LNCaP clone FGC (cell line): ENCODE data around the gene SLC12A5.
"Not testable (repeated sequence)": the region's sequence is repeated elsewhere in the genome, so short reads cannot be mapped to it uniquely, and the experiment has no call there.

Experiments
- DNase-seq: peaks from one replicate; pipeline ENCODE4 v3.0.0-alpha.2; 2011; ENCODE audit warnings: low read depth
- H3K4me3 ChIP-seq: 2 replicates; pipeline ENCODE4 v1.5.1; 2011; ENCODE audit warnings: mild to moderate bottlenecking, low read depth, low read length, control low read depth
- TF ChIP-seq, protein P1 (sequence below): IDR thresholded peaks from 2 replicates; pipeline ENCODE4 v1.5.1; 2012; ENCODE audit warnings: mild to moderate bottlenecking; ENCODE audit not compliant: control insufficient read depth, insufficient read depth; ENCODE audit errors: extremely low read depth

SLC12A5 gene

DNA sequence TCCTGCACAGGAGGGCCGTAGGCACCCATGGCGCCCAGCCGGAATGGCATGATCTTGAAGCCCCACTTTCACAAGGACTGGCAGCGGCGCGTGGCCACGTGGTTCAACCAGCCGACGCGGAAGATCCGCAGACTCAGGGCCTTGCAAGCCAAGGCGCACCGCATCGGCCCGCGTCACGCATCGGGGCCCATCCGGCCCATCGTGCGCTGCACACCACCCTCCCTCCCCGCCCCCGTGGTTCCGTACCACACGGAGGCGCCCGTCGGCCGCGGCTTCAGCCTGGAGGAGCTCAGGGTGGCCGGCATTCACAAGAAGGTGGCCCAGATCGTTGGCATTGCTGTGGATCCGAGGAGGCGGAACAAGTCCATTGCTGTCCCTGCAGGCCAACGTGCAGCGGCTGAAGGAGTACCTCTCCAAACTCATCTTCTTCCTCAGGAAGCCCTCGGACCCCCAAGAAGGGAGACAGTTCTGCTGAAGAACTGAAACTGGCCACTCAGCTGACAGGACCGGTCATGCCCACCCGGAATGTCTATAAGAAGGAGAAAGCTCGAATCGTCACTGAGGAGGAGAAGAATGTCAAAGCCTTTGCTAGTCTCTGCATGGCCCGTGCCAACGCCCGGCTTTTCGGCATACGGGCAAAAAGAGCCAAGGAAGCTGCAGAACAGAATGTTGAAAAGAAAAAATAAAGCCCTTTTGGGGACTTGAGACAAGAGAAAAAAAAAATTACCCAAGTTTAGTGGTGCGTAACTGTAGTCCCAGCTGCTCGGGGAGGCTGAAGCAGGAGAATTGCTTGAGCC, 70.7 kb downstream of the SLC12A5 start:
- TF ChIP-seq, protein P1, sequence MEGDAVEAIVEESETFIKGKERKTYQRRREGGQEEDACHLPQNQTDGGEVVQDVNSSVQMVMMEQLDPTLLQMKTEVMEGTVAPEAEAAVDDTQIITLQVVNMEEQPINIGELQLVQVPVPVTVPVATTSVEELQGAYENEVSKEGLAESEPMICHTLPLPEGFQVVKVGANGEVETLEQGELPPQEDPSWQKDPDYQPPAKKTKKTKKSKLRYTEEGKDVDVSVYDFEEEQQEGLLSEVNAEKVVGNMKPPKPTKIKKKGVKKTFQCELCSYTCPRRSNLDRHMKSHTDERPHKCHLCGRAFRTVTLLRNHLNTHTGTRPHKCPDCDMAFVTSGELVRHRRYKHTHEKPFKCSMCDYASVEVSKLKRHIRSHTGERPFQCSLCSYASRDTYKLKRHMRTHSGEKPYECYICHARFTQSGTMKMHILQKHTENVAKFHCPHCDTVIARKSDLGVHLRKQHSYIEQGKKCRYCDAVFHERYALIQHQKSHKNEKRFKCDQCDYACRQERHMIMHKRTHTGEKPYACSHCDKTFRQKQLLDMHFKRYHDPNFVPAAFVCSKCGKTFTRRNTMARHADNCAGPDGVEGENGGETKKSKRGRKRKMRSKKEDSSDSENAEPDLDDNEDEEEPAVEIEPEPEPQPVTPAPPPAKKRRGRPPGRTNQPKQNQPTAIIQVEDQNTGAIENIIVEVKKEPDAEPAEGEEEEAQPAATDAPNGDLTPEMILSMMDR, result no peak
- DNase-seq, result no peak
- H3K4me3 ChIP-seq, result no peak overlapping the region

DNA sequence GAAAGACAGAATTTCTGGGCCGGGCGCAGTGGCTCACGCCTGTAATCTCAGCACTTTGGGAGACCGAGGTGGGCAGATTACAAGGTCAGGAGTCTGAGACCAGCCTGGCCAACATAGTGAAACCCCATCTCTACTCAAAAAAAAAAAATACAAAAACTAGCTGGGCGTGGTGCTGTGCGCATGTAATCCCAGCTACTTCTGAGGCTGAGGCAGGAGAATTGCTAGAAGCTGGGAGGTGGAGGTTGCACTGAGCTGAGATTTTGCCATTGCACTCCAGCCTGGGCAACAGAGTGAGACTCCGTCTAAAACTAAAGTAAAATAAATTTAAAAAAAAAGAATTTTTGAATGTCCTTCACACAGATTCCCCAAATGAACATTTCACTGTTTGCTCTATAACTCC, 71.4 kb downstream of the SLC12A5 start:
- not testable (repeated sequence) for H3K4me3 ChIP-seq, DNase-seq

DNA sequence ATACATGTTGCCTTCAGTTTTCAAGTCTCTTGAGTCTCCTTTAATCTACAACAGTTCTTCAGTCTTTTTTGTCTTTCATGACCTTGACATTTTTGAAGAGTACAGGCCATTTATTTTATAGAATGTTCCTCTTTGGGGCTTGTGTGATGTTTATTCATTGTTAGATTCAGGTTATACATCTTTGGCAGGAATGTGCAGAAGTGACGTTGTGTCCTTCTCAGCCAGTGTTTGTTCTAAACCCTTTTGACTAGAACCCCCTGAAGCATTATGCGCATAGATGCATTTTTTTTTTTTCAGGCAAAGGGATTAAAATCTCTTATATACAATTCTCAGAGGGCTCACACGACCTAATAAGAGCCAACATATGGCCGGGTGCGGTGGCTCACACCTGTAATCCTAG, 72.0 kb downstream of the SLC12A5 start:
- no peak for DNase-seq
- TF ChIP-seq, protein P1, result no peak
- H3K4me3 ChIP-seq, result no peak overlapping the region

DNA sequence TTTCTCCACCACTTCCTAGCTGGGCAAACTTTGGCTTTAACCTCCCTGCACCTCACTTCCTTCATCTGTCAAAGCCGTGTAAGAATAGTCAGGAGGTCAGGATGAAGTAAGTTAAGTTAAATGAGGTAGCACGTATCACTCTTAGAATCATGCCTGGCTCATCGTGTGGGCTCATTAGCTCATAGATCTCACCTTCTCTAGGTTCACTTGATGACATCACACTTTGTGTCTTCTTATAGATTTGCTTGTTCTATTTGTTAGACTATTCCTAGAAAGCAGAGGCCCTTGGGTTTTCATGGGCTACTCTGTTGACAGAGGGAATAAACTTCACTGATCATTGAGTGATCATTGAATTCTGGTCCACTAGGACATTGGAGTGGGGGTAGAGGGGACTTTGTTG, 72.9 kb downstream of the SLC12A5 start:
- TF ChIP-seq, protein P1, result no peak
- DNase-seq, result no peak

DNA sequence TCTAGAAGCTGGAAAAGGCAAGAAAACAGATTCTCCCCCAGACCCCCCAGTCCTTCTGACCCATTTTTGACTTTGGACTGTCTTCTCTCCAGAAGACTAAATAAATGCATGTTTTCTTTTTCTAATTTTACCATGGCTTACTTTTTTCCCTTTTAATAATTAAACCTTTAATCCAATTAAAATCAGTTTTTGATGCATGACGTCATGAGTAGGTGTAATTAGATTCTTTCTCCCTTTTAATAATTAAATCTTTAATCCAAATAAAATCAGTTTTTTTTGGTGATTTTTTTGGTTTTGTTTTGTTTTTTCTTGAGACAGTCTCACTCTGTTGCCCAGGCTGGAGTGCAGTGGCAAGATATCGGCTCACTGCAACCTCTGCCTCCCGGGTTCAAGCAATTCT, 73.9 kb downstream of the SLC12A5 start:
- DNase-seq, result no peak
- TF ChIP-seq, protein P1, result no peak
- no peak overlapping the region for H3K4me3 ChIP-seq

More for the DNA sequence above, 72.9 kb downstream of the SLC12A5 start:
- H3K4me3 ChIP-seq, result no peak overlapping the region

DNA sequence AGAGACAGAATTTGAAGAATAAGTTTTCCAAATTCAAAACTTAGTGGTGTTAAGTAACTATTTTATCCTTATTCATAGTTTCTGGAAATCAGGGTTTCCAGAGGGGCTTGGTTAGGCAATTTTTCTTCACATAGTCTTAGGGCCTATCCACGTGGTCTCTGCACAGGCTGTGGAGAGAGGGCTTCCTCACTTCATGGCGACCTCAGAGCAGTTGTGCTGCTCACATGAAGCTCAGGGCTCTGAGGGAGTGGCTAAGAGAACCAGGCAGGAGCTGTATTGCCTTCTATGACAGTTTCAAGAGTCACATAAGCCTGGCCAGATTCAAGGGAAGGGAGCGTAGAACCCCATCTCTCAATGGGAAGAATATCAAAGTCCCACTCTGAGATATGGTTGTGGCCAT, 75.2 kb downstream of the SLC12A5 start:
- no peak for DNase-seq
- TF ChIP-seq, protein P1, result no peak
- H3K4me3 ChIP-seq, result no peak overlapping the region

DNA sequence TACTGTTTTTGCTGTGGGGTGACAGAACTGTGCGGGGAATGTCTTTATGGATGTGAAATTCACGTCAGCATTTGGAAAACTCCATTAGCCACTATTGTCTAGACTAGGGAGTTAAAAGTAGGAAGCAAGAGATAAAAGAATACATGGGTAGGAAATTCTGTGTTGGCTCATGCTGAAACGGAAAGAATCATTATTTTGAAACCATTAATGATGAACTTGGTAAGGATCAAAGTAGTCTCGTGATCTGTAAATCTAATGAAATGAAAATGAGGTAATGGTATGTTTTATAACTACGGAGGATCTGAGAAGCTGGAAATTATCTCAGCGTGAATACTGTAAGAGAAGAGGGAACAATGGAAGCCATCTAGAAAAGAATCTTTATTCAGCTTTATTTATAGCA, 78.0 kb downstream of the SLC12A5 start:
- DNase-seq, result no peak
- TF ChIP-seq, protein P1, result no peak
- H3K4me3 ChIP-seq, result no peak overlapping the region
